Measurements from ENCODE around the gene MED25. TPM values are rescaled to one million over a fixed set of nuclear protein-coding genes. Genes with fewer than 3 reads are reported as not detected.

Gene MED25
- total and polyA plus RNA-seq, 9 of the 15 experiments (the other 6 are each of a cell fraction or from before 2014, with no cell fraction given): 4.1 to 93.9 (median 19.3) TPM

DNA sequence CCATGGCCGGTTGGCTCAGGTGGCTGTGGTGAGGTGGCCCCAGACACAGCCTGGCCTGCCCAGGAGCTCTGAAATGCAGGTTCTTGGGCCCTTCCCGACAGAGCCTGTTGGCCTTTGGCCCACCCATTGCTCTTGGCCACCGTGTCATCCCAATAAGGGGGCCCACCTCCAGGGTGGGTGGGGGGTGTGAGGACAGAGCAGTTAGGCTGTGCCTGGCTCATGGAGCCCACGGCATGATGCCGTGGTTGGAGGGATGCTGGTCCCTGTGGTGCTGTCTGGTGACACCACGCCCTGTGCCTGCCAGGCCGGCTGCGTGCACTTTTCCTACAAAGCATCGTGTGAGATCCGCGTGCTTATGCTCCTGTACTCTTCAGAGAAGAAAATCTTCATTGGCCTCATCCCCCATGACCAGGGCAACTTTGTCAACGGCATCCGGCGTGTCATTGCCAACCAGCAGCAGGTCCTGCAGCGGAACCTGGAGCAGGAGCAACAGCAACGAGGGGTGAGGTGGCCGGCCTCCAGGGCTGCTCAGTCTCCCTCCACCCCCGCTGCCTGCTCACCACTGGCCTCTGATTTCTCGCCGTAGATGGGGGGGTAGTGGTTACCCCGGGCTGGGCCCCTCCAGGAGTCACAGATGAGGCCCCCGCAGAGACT is 41.7 kb downstream of the MED25 start:
- POLR2A ChIA-PET: interaction anchor here (0.5 to 1.0 kb wide), 3 partner anchors 8 to 279 kb away, joined by 3 to 4 read pairs (median 3); partner anchors contain the start of gene NOSIP
- in situ Hi-C loops (cut with MboI): no loop called here
- 85% methylated on average over 19 of the region's 22 CpGs for WGBS (ENCODE audit: insufficient coverage, low coverage, missing lambda C conversion rate)
- TF ChIP-seq RBFOX2 (IDR thresholded peaks at IDR 0.05; ENCODE audit: low read depth, low read length) (peak; percentile 52; the same call in 1 of the 2 replicates), POLR2G (IDR thresholded peaks at IDR 0.05; ENCODE audit: low read depth, low read length) (peak; percentile 76), ATF4 (CRISPR knock-in tag; IDR thresholded peaks at IDR 0.05) (no peak), GABPB1 (CRISPR knock-in tag; IDR thresholded peaks at IDR 0.05) (no peak), MXI1 (IDR thresholded peaks at IDR 0.05; ENCODE audit: low read depth, low read length) (no peak), HMGN3 (IDR thresholded peaks at IDR 0.05; ENCODE audit: borderline replicate concordance, extremely low read depth, insufficient read length, low read depth, low read length) (no peak), ZNF766 (CRISPR knock-in tag; conservative IDR thresholded peaks at IDR 0.05) (no peak), ATF3 (IDR thresholded peaks at IDR 0.05) (no peak), ATF3 (CRISPR knock-in tag; conservative IDR thresholded peaks at IDR 0.05) (no peak), RBM22 (IDR thresholded peaks at IDR 0.05; ENCODE audit: low read depth, low read length, poor library complexity, severe bottlenecking) (peak; percentile 83), FIP1L1 (IDR thresholded peaks at IDR 0.05; ENCODE audit: low read depth, low read length, poor library complexity, severe bottlenecking) (peak; percentile 15), POLR2A (conservative IDR thresholded peaks at IDR 0.05) (peak; percentile 51), E4F1 (CRISPR knock-in tag; IDR thresholded peaks at IDR 0.05; ENCODE audit: borderline replicate concordance) (no peak), ZNF699 (CRISPR knock-in tag; IDR thresholded peaks at IDR 0.05; ENCODE audit: insufficient replicate concordance) (no peak), CBX1 (IDR thresholded peaks at IDR 0.05; ENCODE audit: low read depth) (peak; percentile 42; the same call in 1 of the 2 replicates), MAZ (CRISPR knock-in tag; conservative IDR thresholded peaks at IDR 0.05 in 1 of 2, IDR thresholded peaks at IDR 0.05 in 1 of 2) (no peak), SIRT6 (IDR thresholded peaks at IDR 0.05; ENCODE audit: low read depth, low read length) (peak; percentile 46), SREBF1 (IDR thresholded peaks at IDR 0.05; ENCODE audit: borderline replicate concordance, low read depth, low read length) (no peak)

More for the DNA sequence above, 41.7 kb downstream of the MED25 start:
- Histone ChIP-seq H3K79me2 (ENCODE audit: control insufficient read depth, insufficient read depth, low read length) (peaks cover 18% of the 10 kb centered on the region), H3K9me3 (replicated peaks; ENCODE audit: control insufficient read depth, insufficient read depth, low read depth, low read length) (no peaks in the 10 kb centered on the region), H3K4me2 (ENCODE audit: insufficient read depth, low read length) (no peak overlapping the region), H4K20me1 (replicated peaks; ENCODE audit: control insufficient read depth, insufficient read depth, low read length) (peaks cover 22% of the 10 kb centered on the region; the same call in 1 of the 2 replicates), H3K4me1 (replicated peaks in 1 of 2; ENCODE audit: control insufficient read depth in 2 of 2, insufficient read depth in 2 of 2, low read length in 2 of 2) (peaks cover 6 to 86% of the 10 kb centered on the region in 2 experiments; a peak in 4 of 5 replicates), H3K27ac (ENCODE audit: extremely low read depth, low read depth, low read length) (no peak overlapping the region; the same call in 2 of the 3 replicates), H3K9ac (ENCODE audit: insufficient read depth in 1 of 2, low read depth in 2 of 2, low read length in 2 of 2) (peak overlapping the region in 1 of 2 experiments; percentile 40; a peak in 2 of 4 replicates), H3K27me3 (ENCODE audit: control insufficient read depth in 2 of 2, insufficient read depth in 2 of 2, low read length in 2 of 2) (no peaks in the 10 kb centered on the region), H3K4me3 (no peak overlapping the region), H3K9me1 (ENCODE audit: control insufficient read depth, insufficient read depth, low read length) (peaks cover 1% of the 10 kb centered on the region), H2AFZ (ENCODE audit: low read depth, low read length) (no peak overlapping the region), H3K36me3 (ENCODE audit: control insufficient read depth, insufficient read depth, low read length) (peaks cover 97% of the 10 kb centered on the region)
- no peak for ATAC-seq
- CTCF ChIA-PET (ENCODE audit: low intra/inter-chr PET ratio): no interaction called here
- DNase-seq (ENCODE audit: extremely low read depth in 1 of 4, low spot score in 3 of 4): no peak
- FAIRE-seq: no peak
- intact Hi-C loops (cut with micrococcal nuclease): no loop called here
- no TSS peak for BruUV-seq (replicated peaks)

Measured in K562 (cell line).